HG03139 (cell line): ENCODE data around the gene RNF169.

Source experiments
- ATAC-seq: cut with Tn5 transposase; IDR thresholded peaks from one replicate; pipeline ENCODE4 v1.9.1; 2021; ENCODE audit not compliant: unreplicated experiment

The RNF169 gene

DNA sequence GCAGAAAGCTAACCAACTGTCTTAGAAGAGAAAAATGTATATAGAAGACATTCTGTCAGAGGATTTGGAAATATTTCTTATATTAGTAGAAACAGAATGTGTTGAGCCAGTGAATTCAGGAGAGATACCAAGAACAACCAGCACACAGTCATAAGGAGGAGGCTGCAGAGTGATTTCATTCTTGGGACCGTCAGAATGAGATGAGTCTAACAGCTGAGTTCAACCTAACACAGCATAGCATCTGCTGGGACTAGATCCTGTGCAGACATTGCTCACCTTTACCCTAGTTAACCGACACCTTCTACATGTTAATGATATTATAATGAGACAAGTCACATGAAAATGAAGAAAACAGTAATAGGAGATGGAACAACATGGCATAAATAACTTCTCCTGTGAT, 114.8 kb downstream of the RNF169 start:
- no peak for ATAC-seq

- ATAC-seq: no peak
Observed at GRCh38 chr11:74866557-74866956, 117.9 kb downstream of the RNF169 start.

DNA sequence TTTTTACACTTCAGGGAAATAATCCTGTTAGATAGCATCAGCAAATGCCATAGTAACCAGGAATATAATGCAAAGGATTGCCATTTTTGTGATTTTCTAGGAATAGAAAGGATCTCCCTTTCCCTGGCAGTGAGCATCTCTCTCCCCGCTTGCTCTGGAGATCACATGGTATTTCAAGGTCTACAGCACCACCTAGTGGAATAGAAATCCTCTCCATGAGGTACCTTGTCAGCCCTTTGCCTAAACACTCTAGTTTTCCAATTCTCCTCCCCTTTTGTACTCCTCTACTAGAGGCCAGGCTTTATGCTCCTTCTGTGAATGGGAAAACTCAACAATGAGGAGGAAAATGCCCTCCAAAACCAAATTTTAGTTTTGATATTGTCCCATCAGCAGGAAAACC, 121.8 kb downstream of the RNF169 start:
- ATAC-seq: no peak

DNA sequence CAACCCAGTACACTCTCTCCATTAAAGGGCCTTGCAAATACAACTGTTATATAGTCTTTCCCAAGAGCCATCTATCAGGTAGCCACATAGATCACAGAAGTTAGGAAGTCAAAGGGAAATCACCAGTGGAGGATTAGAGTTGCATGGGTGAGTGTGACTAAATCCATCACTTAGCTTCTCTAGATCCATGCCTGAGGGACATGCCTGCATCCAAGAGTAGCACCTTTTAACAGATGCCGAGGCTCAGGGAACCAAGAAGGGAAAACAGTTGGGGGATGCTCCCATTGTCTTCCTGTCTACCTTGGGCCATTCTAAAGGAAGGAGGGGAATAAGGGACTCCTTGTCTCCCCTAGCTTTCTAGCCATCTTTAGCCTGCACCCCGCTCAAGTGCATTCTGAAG, 122.4 kb downstream of the RNF169 start:
- ATAC-seq: no peak

GRCh38 chr11:74877132-74877531, 128.5 kb downstream of the RNF169 start:
- ATAC-seq: no peak
